B cell (primary cell): ENCODE measurements around the gene PHEX. TPM values are rescaled to one million over a fixed set of nuclear protein-coding genes. Genes with fewer than 3 reads are reported as not detected.

Experiments used
- ATAC-seq: fragments of 200-7000 bp; cut with Tn5 transposase; one replicate; pipeline ENCODE4 v1.10.0; 2021; ENCODE audit warnings: low read depth, mild to moderate bottlenecking, moderate number of reproducible peaks, moderate library complexity
- CTCF ChIA-PET: fragments of 350-600 bp; sonication (Branson Sonifier 250); formaldehyde crosslinking; loops from one replicate; lab custom pipeline; 2021; ENCODE audit warnings: antibody characterized with exemption, inconsistent platforms; lab: Charles Lee
- POLR2A ChIA-PET: fragments of 350-600 bp; sonication (Branson Sonifier 250); formaldehyde crosslinking; loops from one replicate; lab custom pipeline; 2021; ENCODE audit warnings: antibody characterized with exemption; lab: Charles Lee
- DNase-seq: peaks from one replicate; pipeline ENCODE4 v3.0.0; 2013
- H2AFZ ChIP-seq: 2 replicates; pipeline ENCODE4 v1.6.1; 2012; ENCODE audit warnings: mild to moderate bottlenecking, low read depth, low read length; ENCODE audit not compliant: insufficient read depth, poor library complexity, severe bottlenecking
- H3K27ac ChIP-seq, 2 donors: 1 replicate in 1 of 2; 2 replicates in 1 of 2; pipeline ENCODE4 v1.5.1; 2012 to 2013; ENCODE audit warnings: low read length in 2 of 2, mild to moderate bottlenecking in 2 of 2, moderate library complexity in 1 of 2
- H3K27me3 ChIP-seq, 4 experiments: fragments of 200-600 bp in 1 of 4; sonication (generic) in 1 of 4; replicated peaks in 1 of 4; 1 replicate in 2 of 4; 2 replicates in 2 of 4; pipeline versions ENCODE4 v1.6.1 to v1.7.0; 2013 to 2016; ENCODE audit warnings: low read length in 3 of 4, mild to moderate bottlenecking in 2 of 4, mixed read lengths in 1 of 4, moderate library complexity in 1 of 4; ENCODE audit not compliant: insufficient read depth in 4 of 4, control insufficient read depth in 3 of 4; ENCODE audit errors: control extremely low read depth in 1 of 4
- H3K36me3 ChIP-seq, 2 experiments: replicated peaks in 1 of 2; 1 replicate in 1 of 2; 2 replicates in 1 of 2; pipeline versions ENCODE4 v1.6.1 to v1.7.1; 2013; ENCODE audit warnings: low read length in 1 of 2; ENCODE audit not compliant: insufficient read depth in 2 of 2, control insufficient read depth in 1 of 2; ENCODE audit errors: control extremely low read depth in 1 of 2, extremely low read depth in 1 of 2
- H3K4me1 ChIP-seq, 2 donors: fragments of 200-600 bp in 1 of 2; sonication (generic) in 1 of 2; 1 replicate in 1 of 2; 2 replicates in 1 of 2; pipeline versions ENCODE4 v1.5.1 to v1.6.1; 2013 to 2017; ENCODE audit warnings: low read length in 2 of 2; ENCODE audit not compliant: control insufficient read depth in 2 of 2, insufficient read depth in 2 of 2
- H3K4me2 ChIP-seq: replicated peaks from 2 replicates; pipeline ENCODE3; 2012; ENCODE audit warnings: mild to moderate bottlenecking, low read depth, low read length; ENCODE audit not compliant: poor library complexity, severe bottlenecking
- H3K4me3 ChIP-seq, 5 experiments: fragments of 200-600 bp in 1 of 5; sonication (generic) in 1 of 5; 1 replicate in 3 of 5; 2 replicates in 2 of 5; pipeline versions ENCODE4 v1.5.1 to v1.7.0; 2011 to 2016; ENCODE audit warnings: low read length in 4 of 5, mild to moderate bottlenecking in 4 of 5, low read depth in 2 of 5, control low read depth in 1 of 5, moderate library complexity in 1 of 5; ENCODE audit not compliant: insufficient read depth in 1 of 5; ENCODE audit errors: control extremely low read depth in 1 of 5, extremely low read depth in 1 of 5
- H3K79me2 ChIP-seq: fragments of 200-600 bp; sonication (generic); one replicate; pipeline ENCODE4 v1.6.0; 2016; ENCODE audit warnings: low read length; ENCODE audit not compliant: control insufficient read depth, insufficient read depth
- H3K9ac ChIP-seq: fragments of 200-600 bp; sonication (generic); 2 replicates; pipeline ENCODE4 v1.6.1; 2017; ENCODE audit warnings: mild to moderate bottlenecking, low read length, moderate library complexity
- H3K9me3 ChIP-seq, 3 donors: one replicate each; pipeline versions ENCODE4 v1.6.1 to v1.7.1; 2013; ENCODE audit warnings: low read length in 2 of 3; ENCODE audit not compliant: control insufficient read depth in 2 of 3, insufficient read depth in 1 of 3; ENCODE audit errors: control extremely low read depth in 1 of 3
- H4K20me1 ChIP-seq: 2 replicates; pipeline ENCODE4 v1.6.0; 2012; ENCODE audit warnings: mild to moderate bottlenecking, low read length; ENCODE audit not compliant: insufficient read depth, control insufficient read depth, poor library complexity, severe bottlenecking
- H3K27ac Mint-ChIP-seq: one replicate; pipeline ENCODE4 v1.8.0; 2021; ENCODE audit warnings: mixed read lengths
- H3K27me3 Mint-ChIP-seq: one replicate; pipeline ENCODE4 v1.8.0; 2021; ENCODE audit warnings: mixed read lengths
- H3K4me1 Mint-ChIP-seq: one replicate; pipeline ENCODE4 v1.8.0; 2021; ENCODE audit warnings: mixed read lengths
- H3K4me3 Mint-ChIP-seq: one replicate; pipeline ENCODE4 v1.8.0; 2021; ENCODE audit warnings: mixed read lengths
- H3K9me3 Mint-ChIP-seq: one replicate; pipeline ENCODE4 v1.8.0; 2022; ENCODE audit warnings: mixed read lengths; ENCODE audit not compliant: insufficient read depth
- EZH2 ChIP-seq: IDR thresholded peaks from 2 replicates; pipeline ENCODE4 v1.6.1; 2012; ENCODE audit warnings: borderline replicate concordance, low read depth, mild to moderate bottlenecking, moderate library complexity, low read length; ENCODE audit not compliant: insufficient read depth, poor library complexity, severe bottlenecking
- WGBS: methylation state at CpG from one replicate; pipeline ENCODE4 v1.1.5; 2013; ENCODE audit warnings: missing lambda C conversion rate; ENCODE audit not compliant: insufficient coverage; 5-methylcytosine and 5-hydroxymethylcytosine counted together
- intact Hi-C: fragments of 100-400 bp; cut with micrococcal nuclease; formaldehyde crosslinking; loops from one replicate; pipeline ENCODE4 v1.10.0; 2022
- polyA plus RNA-seq: library from polyadenylated mRNA; depleted of rRNA; stranded (reverse); fragments of >200 nt; gene quantifications from 2 replicates; pipeline ENCODE4 v1.2.3, GENCODE V29; 2012
- total RNA-seq, 2 donors: library from RNA; stranded (reverse); fragments of 120-200 nt in 1 of 2; gene quantifications; 1 replicate in 1 of 2; 2 replicates in 1 of 2; pipeline versions ENCODE4 v1.2.3 to v1.2.4, GENCODE V29; 2013 to 2022
- TF ChIP-seq, protein P1 (sequence below): fragments of 200-600 bp; IDR thresholded peaks from one replicate; pipeline ENCODE4 v1.8.0; 2022; ENCODE audit warnings: antibody characterized with exemption, mild to moderate bottlenecking

The PHEX gene
- total and polyA plus RNA-seq, 2 donors (not counting 1 experiment from before 2014, with no cell fraction given): 0.01 to 0.15 TPM

DNA sequence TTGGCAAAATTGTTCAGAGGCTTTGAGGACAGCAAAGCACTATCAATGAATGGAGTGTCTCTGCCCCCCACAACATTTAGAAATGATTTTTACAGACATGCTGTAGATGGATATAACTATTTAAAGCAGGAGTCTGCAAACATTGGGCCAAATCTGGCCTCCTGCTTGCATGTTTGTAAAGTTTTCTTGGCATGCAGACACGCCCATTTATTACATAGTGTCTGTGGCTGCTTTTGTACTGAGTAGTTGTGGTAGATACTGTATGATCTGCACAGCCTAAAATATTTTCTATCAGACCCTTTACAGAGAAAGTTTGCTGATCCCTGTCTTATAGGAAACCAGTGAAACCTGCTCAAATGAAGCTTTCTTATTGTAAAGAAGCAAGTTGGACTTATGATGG, 45.5 kb upstream of the PHEX start:
- Histone ChIP-seq H3K9ac (no peak overlapping the region), H3K4me2 (no peak overlapping the region), H3K27ac (no peak overlapping the region), H3K36me3 (no peaks in the 10 kb centered on the region), H3K79me2 (no peaks in the 10 kb centered on the region), H2AFZ (no peak overlapping the region), H3K27me3 (no peaks in the 10 kb centered on the region), H4K20me1 (no peaks in the 10 kb centered on the region), H3K4me1 (peaks cover 0 to 23% of the 10 kb centered on the region in 2 donors), H3K9me3 (no peaks in the 10 kb centered on the region), H3K4me3 (no peak overlapping the region)
- H3K9me3 Mint-ChIP-seq: no peaks in the 10 kb centered on the region
- TF ChIP-seq, protein P1, sequence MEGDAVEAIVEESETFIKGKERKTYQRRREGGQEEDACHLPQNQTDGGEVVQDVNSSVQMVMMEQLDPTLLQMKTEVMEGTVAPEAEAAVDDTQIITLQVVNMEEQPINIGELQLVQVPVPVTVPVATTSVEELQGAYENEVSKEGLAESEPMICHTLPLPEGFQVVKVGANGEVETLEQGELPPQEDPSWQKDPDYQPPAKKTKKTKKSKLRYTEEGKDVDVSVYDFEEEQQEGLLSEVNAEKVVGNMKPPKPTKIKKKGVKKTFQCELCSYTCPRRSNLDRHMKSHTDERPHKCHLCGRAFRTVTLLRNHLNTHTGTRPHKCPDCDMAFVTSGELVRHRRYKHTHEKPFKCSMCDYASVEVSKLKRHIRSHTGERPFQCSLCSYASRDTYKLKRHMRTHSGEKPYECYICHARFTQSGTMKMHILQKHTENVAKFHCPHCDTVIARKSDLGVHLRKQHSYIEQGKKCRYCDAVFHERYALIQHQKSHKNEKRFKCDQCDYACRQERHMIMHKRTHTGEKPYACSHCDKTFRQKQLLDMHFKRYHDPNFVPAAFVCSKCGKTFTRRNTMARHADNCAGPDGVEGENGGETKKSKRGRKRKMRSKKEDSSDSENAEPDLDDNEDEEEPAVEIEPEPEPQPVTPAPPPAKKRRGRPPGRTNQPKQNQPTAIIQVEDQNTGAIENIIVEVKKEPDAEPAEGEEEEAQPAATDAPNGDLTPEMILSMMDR: no peak
- TF ChIP-seq EZH2: no peak
- H3K27ac Mint-ChIP-seq: no peak overlapping the region
- no peak overlapping the region for H3K4me3 Mint-ChIP-seq
- POLR2A ChIA-PET: no interaction called here
- H3K4me1 Mint-ChIP-seq: peaks cover 21% of the 10 kb centered on the region
- WGBS: no CpG with 5 or more reads among the region's 1 CpG
- DNase-seq (no peak), ATAC-seq (no peak)
- H3K27me3 Mint-ChIP-seq: no peaks in the 10 kb centered on the region
- intact Hi-C loops: loop anchor here (5.0 kb wide), 2 partner anchors 151 to 546 kb away; no protein-coding TSS in a partner anchor
- CTCF ChIA-PET: interaction anchor here (0.7 to 3.8 kb wide), 4 partner anchors 89 to 762 kb away, joined by 3 to 41 read pairs (median 4); no protein-coding TSS in a partner anchor

DNA sequence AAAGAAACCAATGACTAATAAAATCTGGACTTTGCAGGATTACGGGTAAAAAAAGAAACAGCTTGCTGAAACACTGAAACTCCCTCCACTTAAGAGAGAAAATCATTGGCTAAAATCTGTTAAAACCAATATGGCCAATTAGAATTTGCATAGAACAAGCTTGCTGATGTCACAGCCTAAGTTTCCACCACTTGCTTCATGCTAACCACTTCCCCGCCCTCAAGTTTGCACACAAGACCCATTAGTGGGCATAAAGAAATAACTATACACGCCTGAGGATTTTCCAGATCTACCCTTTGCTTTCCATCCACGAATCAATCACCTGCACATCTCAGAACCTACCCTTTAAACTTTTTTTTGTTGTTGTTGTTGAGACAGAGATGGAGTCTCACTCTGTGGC, 42.7 kb upstream of the PHEX start:
- no peaks in the 10 kb centered on the region for H4K20me1 ChIP-seq
- H3K27me3 ChIP-seq: no peaks in the 10 kb centered on the region
- no CpG with 5 or more reads among the region's 4 CpGs for WGBS
- H3K4me1 ChIP-seq: peaks cover 14 to 42% of the 10 kb centered on the region in 2 donors
- H3K4me1 Mint-ChIP-seq: peaks cover 44% of the 10 kb centered on the region
- ATAC-seq: peak; percentile 25
- no peak overlapping the region for H3K4me2 ChIP-seq
- peak overlapping the region; percentile 38 for H3K4me3 Mint-ChIP-seq
- H3K27me3 Mint-ChIP-seq: no peaks in the 10 kb centered on the region
- ChIA-PET CTCF (interaction anchor here (1.5 kb wide), 1 partner anchor 146 kb away, joined by 4 read pairs; no protein-coding TSS in a partner anchor), POLR2A (no interaction called here)
- intact Hi-C loops: loop anchor here (5.0 kb wide), 2 partner anchors 148 to 543 kb away; no protein-coding TSS in a partner anchor
- H3K79me2 ChIP-seq: no peaks in the 10 kb centered on the region
- H3K4me3 ChIP-seq: no peak overlapping the region
- H3K9me3 ChIP-seq: no peaks in the 10 kb centered on the region
- H2AFZ ChIP-seq: no peak overlapping the region
- H3K9ac ChIP-seq: no peak overlapping the region
- H3K9me3 Mint-ChIP-seq: no peaks in the 10 kb centered on the region
- H3K36me3 ChIP-seq: no peaks in the 10 kb centered on the region
- peak overlapping the region in 1 of 2 donors; percentile 36 for H3K27ac ChIP-seq
- TF ChIP-seq EZH2: no peak
- TF ChIP-seq, protein P1: no peak
- peak overlapping the region; percentile 67 for H3K27ac Mint-ChIP-seq
- DNase-seq: peak; percentile 58
